Measurements from ENCODE around the gene PLA2G2D.

Gene PLA2G2D

DNA sequence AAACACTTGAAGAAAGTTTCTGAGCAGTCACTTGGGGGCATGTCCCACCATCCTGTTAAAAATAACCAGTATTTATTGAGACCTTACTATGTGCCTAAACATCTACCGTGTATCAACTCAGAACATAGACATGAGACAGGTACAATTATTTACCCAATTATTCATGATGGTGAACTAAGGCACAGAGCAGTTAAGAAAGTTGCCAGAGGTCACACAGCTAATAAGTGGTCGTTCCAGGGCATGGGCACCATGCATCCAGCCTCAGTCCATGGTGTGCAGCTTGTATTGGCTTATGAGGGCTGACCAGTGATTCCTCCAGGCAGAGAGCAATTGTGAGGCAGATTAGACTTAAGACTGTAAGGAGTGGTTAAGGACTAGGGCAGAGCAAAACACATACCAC is 44.0 kb downstream of the PLA2G2D start:
- Histone ChIP-seq H3K36me3 (ENCODE audit: control insufficient read depth in 2 of 2, insufficient read depth in 1 of 2, low read length in 2 of 2) (no peaks in the 10 kb centered on the region), H3K9me3 (ENCODE audit: control insufficient read depth, insufficient read depth, low read depth, low read length) (no peaks in the 10 kb centered on the region), H3K4me3 (ENCODE audit: low read depth, low read length) (no peak overlapping the region), H3K4me1 (ENCODE audit: control insufficient read depth, insufficient read depth, low read length) (no peaks in the 10 kb centered on the region), H3K27ac (ENCODE audit: extremely low read depth, low read depth, low read length) (no peak overlapping the region)
- CTCF ChIA-PET, result interaction anchor here (0.6 kb wide), 1 partner anchor 118 kb away, joined by 5 read pairs; no protein-coding TSS in a partner anchor
- POLR2A ChIA-PET, result no interaction called here
- TF ChIP-seq KLF16 (tag by site-specific recombination; IDR thresholded peaks at IDR 0.05), result no peak
- TF ChIP-seq ZBTB1 (tag by site-specific recombination; IDR thresholded peaks at IDR 0.05), result no peak
- TF ChIP-seq ZNF248 (tag by site-specific recombination; IDR thresholded peaks at IDR 0.05), result no peak
- no peak for TF ChIP-seq ZNF776 (tag by site-specific recombination; IDR thresholded peaks at IDR 0.05; ENCODE audit: borderline replicate concordance)
- no peak for TF ChIP-seq ZNF274 (IDR thresholded peaks at IDR 0.05; ENCODE audit: low read length)
- no peak for TF ChIP-seq ZNF274 (tag by site-specific recombination; IDR thresholded peaks at IDR 0.05; ENCODE audit: borderline replicate concordance)
- TF ChIP-seq, protein P1, sequence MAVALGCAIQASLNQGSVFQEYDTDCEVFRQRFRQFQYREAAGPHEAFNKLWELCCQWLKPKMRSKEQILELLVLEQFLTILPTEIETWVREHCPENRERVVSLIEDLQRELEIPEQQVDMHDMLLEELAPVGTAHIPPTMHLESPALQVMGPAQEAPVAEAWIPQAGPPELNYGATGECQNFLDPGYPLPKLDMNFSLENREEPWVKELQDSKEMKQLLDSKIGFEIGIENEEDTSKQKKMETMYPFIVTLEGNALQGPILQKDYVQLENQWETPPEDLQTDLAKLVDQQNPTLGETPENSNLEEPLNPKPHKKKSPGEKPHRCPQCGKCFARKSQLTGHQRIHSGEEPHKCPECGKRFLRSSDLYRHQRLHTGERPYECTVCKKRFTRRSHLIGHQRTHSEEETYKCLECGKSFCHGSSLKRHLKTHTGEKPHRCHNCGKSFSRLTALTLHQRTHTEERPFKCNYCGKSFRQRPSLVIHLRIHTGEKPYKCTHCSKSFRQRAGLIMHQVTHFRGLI (tag by site-specific recombination; IDR thresholded peaks at IDR 0.05), result no peak
- no peak for TF ChIP-seq ZNF501 (tag by site-specific recombination; IDR thresholded peaks at IDR 0.05)
- TF ChIP-seq REST (tag by site-specific recombination; IDR thresholded peaks at IDR 0.05), result no peak

DNA sequence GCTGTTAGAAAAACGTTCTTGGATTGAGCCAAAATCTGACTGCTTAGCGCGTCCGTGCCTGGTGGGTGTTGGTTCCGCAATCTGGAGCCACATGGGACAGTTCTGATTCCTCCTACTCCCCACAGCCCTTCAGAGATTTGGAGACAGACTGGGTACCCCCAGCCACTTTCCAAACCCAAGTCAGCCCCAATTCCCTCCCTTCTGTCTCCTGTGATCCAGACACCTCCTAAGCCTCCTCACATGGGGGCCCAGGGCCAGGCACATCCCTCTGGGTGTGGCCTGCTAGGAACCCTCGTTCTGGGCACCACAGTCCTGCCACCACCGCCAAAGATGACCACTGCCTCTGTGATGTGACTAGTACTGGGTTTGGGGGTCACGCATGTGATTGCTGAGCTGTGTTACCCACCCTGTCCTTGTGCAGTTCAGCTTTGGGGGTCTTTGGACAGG is 44.6 kb downstream of the PLA2G2D start:
- ChIA-PET CTCF (interaction anchor here (0.6 kb wide), 1 partner anchor 117 kb away, joined by 5 read pairs; no protein-coding TSS in a partner anchor), POLR2A (no interaction called here)
- no peak for TF ChIP-seq ZFP37 (tag by site-specific recombination; IDR thresholded peaks at IDR 0.05)
- TF ChIP-seq FEZF1 (tag by site-specific recombination; IDR thresholded peaks at IDR 0.05), result no peak
- TF ChIP-seq ZNF37A (tag by site-specific recombination; IDR thresholded peaks at IDR 0.05), result no peak
- TF ChIP-seq ZNF548 (tag by site-specific recombination; IDR thresholded peaks at IDR 0.05), result no peak
- TF ChIP-seq ZNF16 (tag by site-specific recombination; IDR thresholded peaks at IDR 0.05; ENCODE audit: low read depth), result no peak
- no peak for TF ChIP-seq ZBTB1 (tag by site-specific recombination; IDR thresholded peaks at IDR 0.05)
- TF ChIP-seq ZBTB10 (tag by site-specific recombination; IDR thresholded peaks at IDR 0.05), result no peak
- no peak for TF ChIP-seq SP2 (tag by site-specific recombination; IDR thresholded peaks at IDR 0.05)
- TF ChIP-seq, protein P2, sequence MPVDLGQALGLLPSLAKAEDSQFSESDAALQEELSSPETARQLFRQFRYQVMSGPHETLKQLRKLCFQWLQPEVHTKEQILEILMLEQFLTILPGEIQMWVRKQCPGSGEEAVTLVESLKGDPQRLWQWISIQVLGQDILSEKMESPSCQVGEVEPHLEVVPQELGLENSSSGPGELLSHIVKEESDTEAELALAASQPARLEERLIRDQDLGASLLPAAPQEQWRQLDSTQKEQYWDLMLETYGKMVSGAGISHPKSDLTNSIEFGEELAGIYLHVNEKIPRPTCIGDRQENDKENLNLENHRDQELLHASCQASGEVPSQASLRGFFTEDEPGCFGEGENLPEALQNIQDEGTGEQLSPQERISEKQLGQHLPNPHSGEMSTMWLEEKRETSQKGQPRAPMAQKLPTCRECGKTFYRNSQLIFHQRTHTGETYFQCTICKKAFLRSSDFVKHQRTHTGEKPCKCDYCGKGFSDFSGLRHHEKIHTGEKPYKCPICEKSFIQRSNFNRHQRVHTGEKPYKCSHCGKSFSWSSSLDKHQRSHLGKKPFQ (tag by site-specific recombination; IDR thresholded peaks at IDR 0.05), result no peak
- no peak for TF ChIP-seq ZNF658 (tag by site-specific recombination; IDR thresholded peaks at IDR 0.05)
- TF ChIP-seq BCL11B (tag by site-specific recombination; IDR thresholded peaks at IDR 0.05; ENCODE audit: low read depth), result no peak
- no peak for TF ChIP-seq ZNF664 (tag by site-specific recombination; IDR thresholded peaks at IDR 0.05)
- TF ChIP-seq ZNF266 (tag by site-specific recombination; IDR thresholded peaks at IDR 0.05; ENCODE audit: low read depth), result no peak
- no peak for TF ChIP-seq ZFP41 (tag by site-specific recombination; IDR thresholded peaks at IDR 0.05; ENCODE audit: borderline replicate concordance)
- TF ChIP-seq ZNF274 (IDR thresholded peaks at IDR 0.05; ENCODE audit: low read length), result no peak
- no peak for TF ChIP-seq ZNF274 (tag by site-specific recombination; IDR thresholded peaks at IDR 0.05; ENCODE audit: borderline replicate concordance)
- no peak for TF ChIP-seq ZNF146 (tag by site-specific recombination; IDR thresholded peaks at IDR 0.05)
- TF ChIP-seq ZFP69B (tag by site-specific recombination; IDR thresholded peaks at IDR 0.05), result no peak
- TF ChIP-seq, protein P1 (tag by site-specific recombination; IDR thresholded peaks at IDR 0.05), result no peak
- TF ChIP-seq ZNF23 (tag by site-specific recombination; IDR thresholded peaks at IDR 0.05; ENCODE audit: borderline replicate concordance), result no peak
- H3K36me3 ChIP-seq (ENCODE audit: control insufficient read depth in 2 of 2, insufficient read depth in 1 of 2, low read length in 2 of 2), result no peaks in the 10 kb centered on the region
- no peaks in the 10 kb centered on the region for H3K4me1 ChIP-seq (ENCODE audit: control insufficient read depth, insufficient read depth, low read length)
- no peaks in the 10 kb centered on the region for H3K9me3 ChIP-seq (ENCODE audit: control insufficient read depth, insufficient read depth, low read depth, low read length)
- H3K27ac ChIP-seq (ENCODE audit: extremely low read depth, low read depth, low read length), result no peak overlapping the region
- H3K4me3 ChIP-seq (ENCODE audit: low read depth, low read length), result no peak overlapping the region

Measured in HEK293 (cell line).